NCI-H1105 (cell line): ENCODE measurements around the gene DCDC2.
"Not testable (repeated sequence)": the region's sequence is repeated elsewhere in the genome, so short reads cannot be mapped to it uniquely, and the experiment has no call there.

Source experiments
- DNase-seq: peaks from one replicate; lab custom pipeline; 2025; lab: John Stamatoyannopoulos, UW

DCDC2 gene

GRCh38 chr6:24378473-24379097 is 20.7 kb upstream of the DCDC2 start:
- no peak for DNase-seq

GRCh38 chr6:24376871-24377270 is 19.0 kb upstream of the DCDC2 start:
- no peak for DNase-seq

- no peak for DNase-seq
Measured at GRCh38 chr6:24374612-24375011, 16.8 kb upstream of the DCDC2 start.

- not testable (repeated sequence) for DNase-seq
Measured at GRCh38 chr6:24365103-24365633, 7.3 kb upstream of the DCDC2 start.

GRCh38 chr6:24362363-24362762 is 4.5 kb upstream of the DCDC2 start:
- DNase-seq = not testable (repeated sequence)

- DNase-seq = peak; percentile 90
Measured at GRCh38 chr6:24359640-24360454, 2.0 kb upstream of the DCDC2 start.

GRCh38 chr6:24358219-24358821 is 461 bp upstream of the DCDC2 start:
- DNase-seq = no peak

GRCh38 chr6:24356310-24356973 is 1.4 kb downstream of the DCDC2 start:
- no peak for DNase-seq

GRCh38 chr6:24355393-24355792 is 2.5 kb downstream of the DCDC2 start:
- no peak for DNase-seq

- DNase-seq = no peak
Measured at GRCh38 chr6:24353861-24354260, 4.0 kb downstream of the DCDC2 start.

- DNase-seq = no peak
Measured at GRCh38 chr6:24352434-24352833, 5.4 kb downstream of the DCDC2 start.

GRCh38 chr6:24344976-24345375 is 12.9 kb downstream of the DCDC2 start:
- DNase-seq = no peak

- DNase-seq = no peak
Measured at GRCh38 chr6:24340998-24341938, 16.6 kb downstream of the DCDC2 start.

- DNase-seq = no peak
Measured at GRCh38 chr6:24339932-24340331, 17.9 kb downstream of the DCDC2 start.

- DNase-seq = no peak
Measured at GRCh38 chr6:24334285-24334684, 23.6 kb downstream of the DCDC2 start.

- DNase-seq = no peak
Measured at GRCh38 chr6:24332317-24332716, 25.5 kb downstream of the DCDC2 start.

- DNase-seq = no peak
Measured at GRCh38 chr6:24330137-24330732, 27.6 kb downstream of the DCDC2 start.

- DNase-seq = no peak
Measured at GRCh38 chr6:24329451-24329850, 28.4 kb downstream of the DCDC2 start.

GRCh38 chr6:24329022-24329421 is 28.8 kb downstream of the DCDC2 start:
- no peak for DNase-seq

- no peak for DNase-seq
Measured at GRCh38 chr6:24327756-24328155, 30.1 kb downstream of the DCDC2 start.

GRCh38 chr6:24325978-24326377 is 31.9 kb downstream of the DCDC2 start:
- DNase-seq = no peak
